HuH-7.5 (cell line): ENCODE results near the gene CBFA2T3.

Experiments used
- DNase-seq: peaks from one replicate; pipeline ENCODE4 v3.0.0; 2011; ENCODE audit warnings: low spot score

CBFA2T3 gene

DNA sequence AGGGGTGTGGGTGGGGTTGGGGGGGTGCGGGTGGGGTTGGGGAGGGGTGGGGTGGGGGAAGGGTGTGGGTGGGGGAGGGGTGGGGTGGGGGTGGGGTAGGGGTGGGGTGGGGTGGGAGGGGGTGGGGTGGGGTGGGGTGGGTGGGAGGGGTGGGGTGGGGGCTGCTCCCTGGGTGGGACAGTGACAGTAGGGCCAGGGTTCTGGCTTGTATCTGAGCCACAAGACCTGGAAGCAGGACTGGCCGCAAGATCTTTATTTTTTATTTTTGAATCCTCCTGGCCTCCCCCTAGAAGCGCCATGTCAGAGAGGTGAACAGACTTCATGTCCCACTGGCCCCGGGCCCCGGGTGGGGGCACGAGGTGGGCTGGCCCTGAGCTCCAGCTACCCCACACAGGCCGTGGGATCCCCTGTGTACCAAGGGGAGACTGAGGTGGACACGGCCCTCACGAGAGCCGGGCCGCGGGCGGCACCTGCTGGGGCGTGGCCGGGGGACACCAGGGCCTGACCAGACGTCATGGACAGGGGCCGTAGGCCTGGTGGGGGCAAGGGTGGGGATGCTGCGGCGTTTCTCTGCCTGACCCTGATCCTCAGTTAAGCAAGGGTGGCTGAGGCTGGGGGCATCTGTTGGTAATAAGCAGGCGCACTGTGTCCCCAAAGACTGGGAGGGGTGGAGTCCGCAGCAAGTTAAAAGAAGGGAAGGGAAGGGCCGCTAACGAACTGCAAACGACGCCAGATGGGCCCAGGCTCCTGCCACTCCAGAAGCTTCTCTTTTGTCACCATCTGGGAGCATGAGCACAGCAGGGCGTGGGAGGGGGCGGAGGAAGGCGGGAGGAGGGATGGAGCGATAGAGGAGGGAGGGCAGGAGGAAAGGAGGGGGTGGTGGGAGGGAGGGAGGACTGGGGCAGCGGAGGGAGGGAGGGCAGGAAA lies 88.3 kb downstream of the CBFA2T3 start:
- DNase-seq: no peak

DNA sequence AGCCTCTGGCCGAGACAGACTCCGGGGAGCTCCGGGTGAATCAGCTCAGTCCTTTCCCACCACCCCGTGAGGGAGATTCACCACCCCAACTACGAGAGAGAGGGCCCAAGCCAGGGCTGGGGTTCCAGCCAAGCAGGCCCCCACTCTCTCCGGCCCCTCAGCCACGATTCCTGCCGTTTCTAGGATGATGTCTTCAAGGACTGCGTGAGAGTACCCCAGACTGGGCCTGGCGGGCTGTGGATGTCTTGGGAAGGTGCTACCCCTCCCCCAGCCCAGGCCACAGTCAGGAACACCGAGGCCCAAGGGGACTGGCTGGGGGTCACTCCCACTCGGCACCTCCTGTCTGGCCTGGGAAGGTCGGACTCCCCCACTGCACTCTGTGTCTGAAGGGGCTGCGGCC lies 89.0 kb downstream of the CBFA2T3 start:
- DNase-seq: no peak

DNA sequence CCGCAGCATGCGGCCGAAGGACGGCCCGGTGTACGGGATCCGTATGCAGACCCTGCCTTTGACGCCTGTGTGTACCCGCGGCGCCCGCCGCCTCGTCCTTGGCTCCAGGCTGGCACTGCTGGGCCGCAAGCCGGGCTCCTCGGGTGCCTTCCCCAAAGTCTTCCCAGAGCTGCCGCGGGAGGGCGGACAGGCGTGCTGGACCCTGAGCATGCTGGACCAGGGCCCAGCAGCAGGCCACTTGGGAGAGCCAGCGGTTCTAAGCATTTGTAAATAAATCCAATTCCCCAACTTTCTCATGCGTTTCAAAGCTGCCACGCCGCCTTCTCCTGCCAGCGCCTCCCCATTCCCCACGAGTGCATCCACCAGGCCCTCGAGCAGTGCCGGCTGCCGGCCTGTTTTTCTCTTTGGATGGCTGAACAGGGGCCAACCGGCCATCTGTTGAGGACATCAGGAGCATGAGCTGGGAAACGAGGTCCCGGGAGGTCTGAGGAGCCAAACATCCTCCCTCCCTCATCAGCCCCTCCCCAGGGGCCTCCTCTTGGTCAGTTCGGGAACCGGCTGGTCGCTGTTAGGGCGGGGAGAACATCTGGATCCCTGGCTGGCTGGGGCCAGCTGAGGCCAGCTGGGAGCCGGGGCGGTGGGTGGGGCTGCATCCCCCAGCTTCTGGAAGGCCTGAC lies 90.0 kb downstream of the CBFA2T3 start:
- no peak for DNase-seq

DNA sequence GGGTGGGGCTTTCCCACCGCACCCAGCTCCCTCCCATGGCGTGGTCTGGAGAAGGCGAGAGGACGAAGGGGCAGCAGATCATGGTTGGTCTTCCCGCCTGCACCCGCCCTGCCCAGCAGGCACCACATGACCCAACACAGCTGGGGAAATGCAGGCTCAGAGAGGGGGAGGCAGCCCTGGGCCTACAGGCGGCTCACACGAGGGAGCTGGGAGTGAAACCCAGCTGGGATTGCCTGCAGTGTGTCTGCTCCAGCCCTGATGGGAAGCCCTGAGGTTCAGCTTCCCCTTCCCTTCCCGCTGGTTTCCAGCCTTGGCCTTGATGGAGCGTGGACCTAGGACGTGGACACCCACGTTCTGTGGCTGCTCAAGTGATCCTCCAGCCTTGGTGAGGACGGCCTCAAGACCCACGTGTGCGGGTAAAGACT lies 90.6 kb downstream of the CBFA2T3 start:
- no peak for DNase-seq

DNA sequence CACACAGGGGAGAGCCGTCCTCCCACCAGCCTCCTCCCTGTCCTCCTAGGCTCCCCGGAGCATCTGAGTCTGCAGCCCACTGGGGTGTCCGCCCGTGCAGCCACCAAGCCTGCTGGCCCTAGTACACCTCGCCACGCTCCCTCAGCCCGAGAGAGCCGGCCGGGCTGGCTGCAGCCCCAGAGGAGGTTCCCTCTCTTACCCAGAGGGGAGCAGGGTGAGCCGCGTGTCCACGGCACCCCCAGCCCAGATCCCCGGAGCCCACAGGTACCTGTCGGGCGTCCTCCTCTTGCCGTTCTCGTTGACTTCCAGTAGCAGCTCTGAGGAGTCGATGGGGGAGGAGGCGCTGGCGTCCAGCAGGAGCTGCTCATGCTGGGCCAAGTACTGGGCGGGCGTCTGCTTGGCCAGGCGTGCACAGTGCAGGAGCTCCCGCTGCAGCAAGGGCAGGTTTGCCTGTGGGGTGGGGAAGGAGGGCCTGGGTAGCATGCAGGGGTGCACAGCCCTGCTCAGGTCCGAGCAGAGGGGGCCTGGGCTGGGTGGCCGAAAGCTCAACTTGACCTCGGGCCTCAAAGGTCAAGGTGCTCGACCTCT lies 91.2 kb downstream of the CBFA2T3 start:
- DNase-seq: no peak

DNA sequence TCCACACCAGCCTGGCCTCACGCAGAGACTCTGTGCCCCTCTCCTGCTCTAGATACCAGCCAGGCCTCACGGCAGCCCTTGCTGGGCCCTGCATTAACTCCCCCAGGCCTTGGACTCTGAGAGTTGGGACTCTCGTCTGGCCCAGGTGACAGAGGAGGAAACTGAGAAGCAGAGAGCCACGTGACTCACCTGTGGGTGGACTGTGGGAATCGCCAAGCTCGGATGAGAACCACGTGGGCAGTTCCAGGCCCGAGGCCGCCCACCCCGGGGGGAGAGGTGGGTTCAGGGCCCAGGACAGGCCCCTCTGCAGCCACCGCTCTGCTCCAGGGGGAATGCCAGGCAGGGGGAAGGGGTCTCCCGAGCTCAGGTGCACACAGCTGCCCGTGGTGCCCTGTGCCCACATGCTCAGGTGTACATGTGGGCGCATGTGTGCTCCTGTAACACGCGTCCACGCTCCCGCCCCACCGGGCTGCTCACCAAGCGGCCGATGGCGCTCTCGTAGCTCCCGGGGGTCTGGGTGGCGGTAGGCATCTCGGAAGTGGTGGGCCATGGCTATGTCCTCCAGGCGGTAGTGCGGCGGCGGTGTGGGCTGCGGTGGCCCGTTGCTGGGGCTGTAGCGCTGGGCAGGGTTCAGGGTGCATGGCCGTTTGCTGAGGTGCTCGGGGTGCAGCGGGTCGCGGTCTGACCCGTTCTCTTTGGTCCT lies 92.3 kb downstream of the CBFA2T3 start:
- DNase-seq: no peak

DNA sequence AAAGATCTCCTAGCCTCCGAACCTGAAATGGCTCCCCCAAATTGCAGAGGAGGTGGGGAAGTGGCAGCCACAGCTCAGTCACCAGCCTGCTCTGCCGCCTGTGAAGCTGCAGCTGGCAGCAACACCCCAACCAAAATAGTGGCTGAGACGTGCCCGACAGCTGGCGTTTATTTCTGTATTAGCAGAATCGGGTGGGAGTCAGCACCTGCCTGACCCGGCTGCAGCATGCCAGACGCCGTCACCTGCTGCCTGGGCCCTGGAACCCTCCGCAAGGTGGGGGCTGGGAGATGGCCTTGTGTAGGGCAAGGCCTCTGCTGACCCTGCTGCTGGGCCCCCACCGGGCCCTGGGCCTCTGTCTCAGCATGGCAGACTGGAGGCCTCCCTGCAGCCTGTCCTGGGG lies 93.1 kb downstream of the CBFA2T3 start:
- DNase-seq: no peak

DNA sequence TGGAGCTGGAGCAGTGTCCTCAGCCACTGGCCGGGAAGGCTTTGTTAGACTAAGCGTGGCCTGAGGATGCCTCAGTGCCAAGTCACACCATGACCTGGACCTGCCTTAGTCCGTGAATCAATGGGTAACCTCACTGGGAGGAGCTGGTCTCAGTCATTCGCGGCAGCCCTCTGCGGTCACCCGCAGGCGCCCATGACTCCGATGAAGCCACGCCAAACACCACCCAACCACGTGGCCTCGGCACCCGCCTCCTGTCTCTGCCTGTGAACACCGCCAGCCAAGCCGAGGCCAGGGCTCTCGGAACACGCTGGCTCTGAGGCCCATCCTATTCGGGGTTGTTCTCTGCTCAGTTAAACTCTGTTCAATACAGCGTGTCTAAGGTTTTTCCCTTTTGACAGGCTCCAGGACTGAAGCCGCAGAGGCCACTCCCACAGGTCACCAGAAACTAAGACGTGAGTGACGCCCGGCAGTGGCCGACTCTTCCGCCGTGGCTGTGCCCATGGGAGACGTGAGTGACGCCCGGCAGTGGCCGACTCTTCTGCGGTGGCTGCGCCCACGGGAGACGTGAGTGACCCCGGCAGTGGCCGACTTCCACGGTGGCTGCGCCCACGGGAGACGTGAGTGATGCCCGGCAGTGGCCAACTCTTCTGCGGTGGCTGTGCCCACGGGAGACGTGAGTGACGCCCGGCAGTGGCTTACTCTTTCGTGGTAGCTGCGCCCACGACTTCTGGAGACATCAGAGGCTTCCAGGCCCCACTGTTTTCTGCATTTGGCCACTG lies 93.7 kb downstream of the CBFA2T3 start:
- DNase-seq: no peak

DNA sequence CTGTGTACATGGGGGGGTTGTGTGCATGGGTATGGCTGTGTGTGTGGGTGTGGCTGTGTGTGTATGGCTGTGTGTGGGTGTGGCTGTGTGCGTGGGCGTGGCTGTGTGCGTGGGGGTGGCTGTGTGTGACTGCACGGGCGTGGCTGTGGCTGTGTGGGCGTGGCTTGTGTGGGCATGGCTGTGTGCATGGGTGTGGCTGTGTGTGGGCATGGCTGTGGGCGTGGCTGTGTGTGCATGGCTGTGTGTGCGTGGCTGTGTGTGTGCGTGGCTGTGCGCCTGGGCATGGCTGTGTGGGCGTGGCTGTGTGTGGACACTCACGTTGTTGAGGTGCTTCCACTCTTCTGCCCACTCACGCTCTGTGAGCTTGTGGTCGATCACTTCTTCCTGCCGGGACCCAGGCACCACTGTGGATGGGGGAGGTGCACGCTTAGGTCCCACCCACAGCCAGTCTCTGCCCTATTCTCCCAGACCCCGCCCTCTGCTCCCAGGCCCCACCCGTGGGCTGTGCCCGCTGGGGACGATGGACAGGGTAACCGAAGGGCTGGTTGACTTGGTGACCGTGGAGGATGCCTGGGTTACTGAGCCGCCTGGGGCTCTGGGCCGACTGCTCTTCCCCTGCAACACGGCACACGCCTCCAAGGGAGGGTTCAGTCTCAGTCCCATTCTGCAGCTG lies 94.5 kb downstream of the CBFA2T3 start:
- DNase-seq: no peak

DNA sequence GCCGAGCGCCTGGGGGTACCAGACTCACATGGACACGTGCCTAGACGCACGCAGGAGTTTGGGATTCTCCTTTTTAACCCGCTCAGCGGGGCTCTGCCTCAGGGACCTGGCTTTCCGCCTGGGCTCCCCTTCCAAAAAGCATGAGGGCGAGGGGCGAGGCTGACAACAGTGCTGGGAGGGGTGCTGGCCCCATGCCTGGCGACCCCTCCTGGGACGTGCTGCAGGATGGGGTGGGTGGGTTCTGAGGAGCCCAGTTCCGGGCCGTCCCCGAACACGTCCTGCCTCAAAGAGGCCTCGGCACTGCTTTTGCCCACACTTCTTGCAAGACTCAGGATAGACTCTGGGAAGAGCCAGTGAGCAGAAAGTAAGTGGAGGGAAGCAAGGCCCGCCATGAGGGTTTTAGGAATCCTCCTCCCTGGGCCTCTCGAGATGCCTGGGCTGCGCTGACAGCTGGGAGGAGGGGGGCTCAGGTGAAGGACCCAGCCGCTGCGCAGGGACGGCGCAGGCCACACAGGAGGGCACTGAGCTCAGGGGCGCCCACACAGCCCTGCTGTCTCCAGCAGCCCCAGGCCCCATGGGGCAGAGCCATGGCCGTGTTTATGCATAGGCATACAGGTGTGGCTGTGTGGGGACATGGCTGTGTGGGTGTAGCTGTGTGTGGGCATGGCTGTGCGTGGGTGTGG lies 95.2 kb downstream of the CBFA2T3 start:
- no peak for DNase-seq

DNA sequence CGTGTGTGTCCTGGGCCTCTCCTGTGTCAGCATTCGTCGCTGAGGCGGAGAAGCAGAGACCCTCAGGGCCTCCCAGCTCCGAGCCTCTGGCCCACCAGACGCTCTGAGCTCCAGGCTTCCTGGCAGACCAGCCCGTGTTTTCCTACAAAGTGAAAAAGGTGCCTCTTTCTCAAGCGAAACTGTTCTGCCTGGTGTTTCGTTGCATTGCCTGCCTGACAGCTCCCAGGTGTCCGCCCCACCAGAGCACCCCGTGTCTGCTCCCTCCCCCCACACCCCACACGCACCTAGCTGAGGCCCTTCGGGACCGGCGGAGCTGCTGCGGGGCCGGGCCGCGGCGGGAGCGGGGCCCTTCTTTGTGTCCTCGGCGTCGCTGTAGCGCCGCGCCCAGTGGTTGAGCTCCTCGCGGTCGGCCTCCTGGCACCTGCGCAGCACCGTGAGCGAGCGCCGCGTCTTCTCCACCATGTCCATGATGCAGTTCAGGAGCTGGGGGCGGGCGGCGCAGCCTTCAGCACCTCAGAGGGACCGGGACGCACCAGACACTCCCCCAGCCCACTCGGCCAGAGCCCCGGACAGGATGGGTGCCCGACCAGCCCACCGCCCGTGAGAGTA lies 95.9 kb downstream of the CBFA2T3 start:
- DNase-seq: no peak

DNA sequence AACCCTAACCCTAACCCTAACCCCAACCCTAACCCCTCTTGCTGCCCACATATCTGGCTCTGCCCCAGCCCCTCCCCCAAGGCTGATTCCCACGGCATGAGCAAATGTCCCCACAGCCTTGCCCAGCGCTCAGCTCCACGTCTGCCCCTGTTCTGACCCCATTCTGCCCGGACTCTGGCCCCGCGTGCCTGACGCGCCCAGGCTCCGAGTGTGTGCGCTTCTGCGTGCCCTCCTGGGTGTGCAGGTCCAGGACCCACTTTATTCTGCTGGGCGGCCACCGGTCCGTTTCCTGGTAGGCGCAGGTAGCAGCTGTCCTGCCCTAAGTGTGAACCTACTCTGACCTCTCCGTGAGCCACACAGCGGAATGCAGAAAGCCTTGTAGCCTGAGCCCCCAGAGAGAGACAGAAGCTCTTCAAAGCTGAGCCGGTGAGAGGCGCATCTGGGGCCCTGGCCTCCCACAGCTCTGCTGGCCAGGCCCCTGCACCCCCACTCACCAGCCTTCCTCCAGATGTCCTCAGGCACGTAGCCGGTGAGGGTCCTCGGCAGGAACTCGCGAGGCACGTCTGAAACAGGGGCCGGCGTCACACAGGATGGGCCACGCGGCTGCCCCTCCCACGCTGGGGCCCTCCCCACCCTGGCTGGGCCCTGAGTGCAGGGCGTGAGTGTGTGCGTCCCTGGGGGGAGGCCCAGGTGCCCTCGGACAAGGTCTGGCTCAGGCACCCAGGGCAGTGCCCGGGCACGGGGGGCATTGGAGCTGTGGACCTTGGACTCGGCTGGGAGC lies 96.6 kb downstream of the CBFA2T3 start:
- DNase-seq: no peak

DNA sequence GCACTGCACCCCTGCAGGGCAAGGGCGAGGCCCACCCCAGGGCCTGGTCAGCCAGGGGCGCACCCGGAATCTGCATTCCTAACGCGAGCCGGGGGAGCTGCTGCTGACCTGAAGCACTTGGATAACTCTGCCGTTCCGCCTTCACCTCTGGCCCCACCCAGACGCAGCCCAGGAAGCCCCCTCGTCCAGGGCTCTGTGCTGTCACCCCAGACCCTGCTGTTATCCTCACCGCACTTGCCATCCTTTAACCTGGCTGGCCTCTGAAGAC lies 97.3 kb downstream of the CBFA2T3 start:
- no peak for DNase-seq

DNA sequence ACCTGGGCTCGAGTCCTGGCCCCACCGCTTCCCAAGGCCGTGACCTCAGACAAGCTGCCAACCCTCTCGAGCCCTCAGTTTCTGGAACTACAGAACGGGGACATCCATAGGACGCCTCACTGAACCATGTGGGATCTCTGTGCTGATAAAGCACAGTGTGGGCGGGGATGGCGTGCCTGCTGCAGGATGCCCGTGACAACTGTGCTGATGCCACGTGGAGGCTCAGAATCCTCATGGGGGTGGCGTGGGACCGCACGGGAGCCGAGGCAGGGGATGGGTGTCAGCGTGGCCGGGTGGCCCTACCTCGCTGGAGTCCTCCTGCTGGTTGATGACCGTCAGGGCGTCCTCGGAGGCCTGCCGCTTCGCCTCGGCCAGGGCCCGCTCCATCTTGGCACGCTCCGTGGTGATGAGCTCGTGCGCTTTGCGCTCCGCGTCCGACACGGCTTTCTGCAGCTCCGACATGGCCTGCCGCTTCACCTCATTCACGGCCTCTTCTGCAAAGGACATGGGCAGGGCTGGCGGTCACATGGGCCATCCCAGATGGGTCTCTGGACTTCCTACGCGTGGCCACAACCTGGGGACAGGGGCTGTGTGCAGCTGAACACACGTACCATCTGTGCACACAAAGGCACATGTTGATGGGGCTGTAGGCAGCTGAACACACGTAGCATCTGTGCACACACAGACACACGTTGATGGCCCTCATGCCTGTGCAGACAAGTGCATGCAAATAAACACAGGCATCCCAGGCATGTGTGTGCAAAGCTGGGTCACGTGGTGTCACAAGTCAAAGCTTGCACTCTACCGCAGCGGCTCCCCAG lies 97.8 kb downstream of the CBFA2T3 start:
- DNase-seq: no peak

DNA sequence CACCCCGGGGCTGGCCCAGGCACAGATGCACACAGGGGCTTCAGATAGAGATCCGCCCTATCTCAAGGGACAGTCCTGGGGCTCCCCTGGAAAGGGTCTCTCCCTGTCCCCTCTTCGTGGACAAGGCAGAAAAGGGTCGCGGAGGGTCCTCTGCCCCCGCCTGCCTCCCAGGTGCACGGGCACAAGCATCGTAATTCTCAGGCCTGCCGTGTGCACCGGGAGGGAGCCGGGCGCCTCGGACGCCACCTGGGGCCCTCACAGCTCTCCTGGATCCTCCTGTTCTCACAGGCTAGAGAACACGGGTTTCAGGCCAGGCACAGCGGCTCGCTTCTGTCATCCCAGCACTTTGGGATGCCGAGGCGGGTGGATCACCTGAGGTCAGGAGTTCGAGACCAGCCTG lies 98.7 kb downstream of the CBFA2T3 start:
- no peak for DNase-seq

DNA sequence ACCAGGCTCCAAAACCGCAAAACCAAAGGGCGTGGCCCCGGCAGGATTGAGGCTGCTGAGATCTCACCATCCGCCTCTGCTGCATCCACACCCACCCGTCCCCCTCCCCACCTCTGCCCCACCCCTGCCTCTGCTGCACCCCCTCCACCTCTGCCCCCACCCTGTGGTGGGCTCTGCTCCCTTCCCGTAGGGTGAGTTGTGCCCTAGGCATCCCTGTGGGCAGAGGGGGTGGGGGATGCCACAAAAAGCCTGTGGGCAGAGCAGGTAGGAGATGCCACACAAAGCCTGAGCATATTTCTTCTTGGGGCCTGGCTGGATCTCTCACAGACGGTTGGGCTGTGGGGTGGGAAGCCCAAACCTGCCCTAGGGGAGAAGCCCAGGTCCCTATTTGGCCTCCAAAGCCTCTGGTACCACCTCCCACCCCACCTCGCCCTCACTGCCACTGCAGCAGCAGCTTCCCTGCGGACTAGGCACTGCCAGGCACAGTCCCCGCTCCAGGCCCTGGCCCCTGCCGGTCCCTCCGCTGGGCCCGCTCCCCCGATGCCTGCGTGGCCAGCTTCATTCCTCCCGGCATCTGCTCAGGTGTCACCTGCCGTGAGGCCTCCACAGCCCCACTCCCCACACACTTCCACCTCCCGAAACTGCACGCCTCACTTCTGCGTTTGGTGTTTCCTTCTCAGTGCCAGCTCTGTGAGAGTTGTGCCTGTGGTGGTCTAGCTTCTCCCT lies 99.3 kb downstream of the CBFA2T3 start:
- no peak for DNase-seq

DNA sequence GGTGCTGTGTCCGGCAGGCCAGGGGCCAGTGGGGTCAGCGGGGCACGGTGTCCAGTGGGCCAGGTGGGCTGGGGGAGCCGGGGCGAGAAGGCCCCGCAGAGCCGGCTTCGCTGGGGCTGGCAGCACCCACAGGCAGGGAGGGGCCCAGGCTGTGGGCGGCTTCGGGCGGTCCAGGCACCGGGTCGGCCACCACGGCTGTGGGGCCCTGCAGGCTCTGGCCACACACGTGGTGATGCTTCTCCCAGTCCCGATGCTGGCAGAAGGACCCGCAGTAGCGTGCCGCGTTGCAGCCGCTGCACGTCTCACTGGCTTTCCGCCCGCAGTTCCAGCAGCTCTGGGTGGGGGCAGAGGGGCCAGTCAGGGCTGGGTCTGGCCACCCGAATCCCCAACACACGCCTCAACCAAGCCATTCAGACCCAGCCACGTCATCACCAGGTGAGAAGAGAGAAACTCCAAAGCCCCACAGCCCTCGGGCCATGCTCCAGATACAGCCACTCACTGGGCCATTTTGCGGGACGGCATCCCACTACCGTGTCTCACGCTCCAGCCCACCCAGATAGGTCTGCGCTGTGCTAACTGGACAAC lies 100.0 kb downstream of the CBFA2T3 start:
- DNase-seq: no peak
